ENCODE results near the gene OR10G4. TPM values are rescaled to one million over a fixed set of nuclear protein-coding genes. Genes with fewer than 3 reads are reported as not detected.

OR10G4 gene
- total and polyA plus RNA-seq, 2 of the 4 experiments (the other 2 are of a cell fraction), result not detected

GRCh38 chr11:124041254-124041653, 28.5 kb downstream of the OR10G4 start, which contains the start of gene OR10G7:
TSS of gene OR10G7 (minus strand) at chr11:124041325. CDS start at chr11:124039001, 2,324 bp downstream.
- in situ Hi-C loops (cut with MboI; ENCODE audit: low sequenced_read_pairs), result no loop called here
- Histone ChIP-seq H2AK9ac (replicated peaks; ENCODE audit: low read depth, low read length, poor library complexity) (no peak within 1 kb of the TSS), H3K36me3 (ENCODE audit: control insufficient read depth, insufficient read depth, low read length) (no peaks in the 10 kb centered on the region), H3K23ac (ENCODE audit: low read depth, low read length) (no peak within 1 kb of the TSS), H2BK20ac (ENCODE audit: low read depth, low read length) (no peak within 1 kb of the TSS), H3K27ac (ENCODE audit: insufficient read depth, low read length) (no peak within 1 kb of the TSS), H2BK5ac (ENCODE audit: low read depth, low read length, poor library complexity, severe bottlenecking) (no peak within 1 kb of the TSS), H3K4ac (ENCODE audit: low read depth, low read length) (no peak within 1 kb of the TSS), H2BK120ac (ENCODE audit: low read depth, low read length) (no peak within 1 kb of the TSS), H4K5ac (ENCODE audit: low read depth, low read length) (no peak within 1 kb of the TSS), H2BK15ac (ENCODE audit: low read depth, low read length) (no peak within 1 kb of the TSS), H3K9me1 (ENCODE audit: insufficient read depth, low read length) (no peaks in the 10 kb centered on the region), H3K18ac (ENCODE audit: low read depth, low read length) (no peak within 1 kb of the TSS), H4K20me1 (ENCODE audit: insufficient read depth, low read length) (no peaks in the 10 kb centered on the region), H3K4me2 (ENCODE audit: low read depth, low read length) (no peak within 1 kb of the TSS), H3K14ac (replicated peaks; ENCODE audit: low read depth, low read length) (no peak within 1 kb of the TSS), H3K4me3 (ENCODE audit: insufficient read depth, low read depth, low read length) (no peak within 1 kb of the TSS), H2AK5ac (ENCODE audit: low read depth, low read length) (no peak within 1 kb of the TSS), H3K27me3 (ENCODE audit: control insufficient read depth, insufficient read depth, low read length) (no peaks in the 10 kb centered on the region), H3K9ac (ENCODE audit: low read depth, low read length) (no peak within 1 kb of the TSS), H3K79me1 (ENCODE audit: low read depth in 1 of 2, low read length in 2 of 2) (no peaks in the 10 kb centered on the region), H3K56ac (ENCODE audit: extremely low read depth, insufficient read depth, low read length) (no peak within 1 kb of the TSS), H4K8ac (ENCODE audit: low read depth in 2 of 2, low read length in 2 of 2) (no peak within 1 kb of the TSS), H4K91ac (ENCODE audit: insufficient read depth, low read depth, low read length) (no peak within 1 kb of the TSS), H3K9me3 (ENCODE audit: control insufficient read depth, insufficient read depth, low read length) (peaks cover 2% of the 10 kb centered on the region; the same call in 1 of the 2 replicates), H2AFZ (replicated peaks; ENCODE audit: low read length, poor library complexity) (no peak within 1 kb of the TSS), H3K4me1 (ENCODE audit: control insufficient read depth, insufficient read depth, low read length) (no peaks in the 10 kb centered on the region)
- DNase-seq, result no peak
- BruUV-seq (replicated peaks), result no TSS peak
- ChIA-PET POLR2A (ENCODE audit: unreplicated experiment) (no interaction called here), CTCF (no interaction called here)
- WGBS, 2 experiments (ENCODE audit: extremely low coverage in 2 of 2, insufficient read length in 1 of 2), result no CpG with 5 or more reads among the region's 1 CpG
- no peak for ATAC-seq (ENCODE audit: low read depth)
- intact Hi-C loops (cut with micrococcal nuclease), result no loop called here
- no peak for TF ChIP-seq RFX5 (IDR thresholded peaks at IDR 0.05; ENCODE audit: low read depth, low read length)
- TF ChIP-seq, protein P1, sequence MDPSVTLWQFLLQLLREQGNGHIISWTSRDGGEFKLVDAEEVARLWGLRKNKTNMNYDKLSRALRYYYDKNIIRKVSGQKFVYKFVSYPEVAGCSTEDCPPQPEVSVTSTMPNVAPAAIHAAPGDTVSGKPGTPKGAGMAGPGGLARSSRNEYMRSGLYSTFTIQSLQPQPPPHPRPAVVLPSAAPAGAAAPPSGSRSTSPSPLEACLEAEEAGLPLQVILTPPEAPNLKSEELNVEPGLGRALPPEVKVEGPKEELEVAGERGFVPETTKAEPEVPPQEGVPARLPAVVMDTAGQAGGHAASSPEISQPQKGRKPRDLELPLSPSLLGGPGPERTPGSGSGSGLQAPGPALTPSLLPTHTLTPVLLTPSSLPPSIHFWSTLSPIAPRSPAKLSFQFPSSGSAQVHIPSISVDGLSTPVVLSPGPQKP (IDR thresholded peaks at IDR 0.05; ENCODE audit: borderline replicate concordance, low read depth, low read length), result no peak
- no peak for TF ChIP-seq BHLHE40 (IDR thresholded peaks at IDR 0.05; ENCODE audit: low read depth, low read length)
- TF ChIP-seq POLR2A (IDR thresholded peaks at IDR 0.05; ENCODE audit: low read depth, low read length), result no peak
- no peak for TF ChIP-seq RCOR1 (IDR thresholded peaks at IDR 0.05; ENCODE audit: insufficient replicate concordance, low read length)
- TF ChIP-seq FOS (IDR thresholded peaks at IDR 0.05; ENCODE audit: low read depth, low read length), result no peak
- TF ChIP-seq SMC3 (IDR thresholded peaks at IDR 0.05; ENCODE audit: low read depth, low read length), result no peak
- TF ChIP-seq CHD1 (IDR thresholded peaks at IDR 0.05; ENCODE audit: low read depth, low read length), result no peak
- TF ChIP-seq RAD21 (IDR thresholded peaks at IDR 0.05; ENCODE audit: low read length), result no peak
- TF ChIP-seq MXI1 (IDR thresholded peaks at IDR 0.05; ENCODE audit: borderline replicate concordance, low read depth, low read length), result no peak
- TF ChIP-seq MAFK (IDR thresholded peaks at IDR 0.05; ENCODE audit: low read depth, low read length), result no peak
- no peak for TF ChIP-seq CEBPB (IDR thresholded peaks at IDR 0.05; ENCODE audit: low read depth, low read length)
- TF ChIP-seq CTCF (conservative IDR thresholded peaks at IDR 0.05; ENCODE audit: low read depth, low read length), result no peak
- TF ChIP-seq NFE2L2 (IDR thresholded peaks at IDR 0.05; ENCODE audit: low read depth, low read length), result no peak
- TF ChIP-seq USF2 (IDR thresholded peaks at IDR 0.05; ENCODE audit: low read depth, low read length), result no peak
- TF ChIP-seq MAZ (IDR thresholded peaks at IDR 0.05; ENCODE audit: borderline replicate concordance, low read depth, low read length), result no peak
- dilution Hi-C loops (cut with HindIII; ENCODE audit: low sequenced_read_pairs, unreplicated experiment), result no loop called here

Measured in IMR-90 (cell line).